ENCODE results near the gene CERS5. TPM values are rescaled to one million over a fixed set of nuclear protein-coding genes. Genes with fewer than 3 reads are reported as not detected.
A peak's percentile ranks its signal among the peaks of the same experiment; 100 is the strongest.

Gene CERS5
- total RNA-seq = 10 to 100 TPM; 55.0 to 56.3 TPM

GRCh38 chr12:50167049-50167828 is at the start of gene CERS5:
Gene CERS5 (minus strand): TSS chr12:50167369. CDS start chr12:50167297, 72 bp downstream.
- CTCF ChIA-PET = interaction anchor here (0.8 to 3.1 kb wide), 15 partner anchors 7 to 185 kb away, joined by 3 to 52 read pairs (median 4); partner anchors contain the start of genes COX14 and SMARCD1
- Mint-ChIP-seq H3K4me3 (peak within 1 kb of the TSS; percentile 87), H3K36me3 (peaks cover 13% of the 10 kb centered on the region), H3K4me1 (peaks cover 27% of the 10 kb centered on the region), H3K9me3 (ENCODE audit: low read depth) (no peaks in the 10 kb centered on the region), H3K27ac (peak within 1 kb of the TSS; percentile 97), H3K27me3 (no peaks in the 10 kb centered on the region)
- ATAC-seq (peak; percentile 99), DNase-seq (peak; percentile 99)

- Mint-ChIP-seq H3K27me3 (no peaks in the 10 kb centered on the region), H3K4me3 (no peak overlapping the region), H3K4me1 (peaks cover 65% of the 10 kb centered on the region), H3K27ac (peak overlapping the region; percentile 47), H3K9me3 (ENCODE audit: low read depth) (no peaks in the 10 kb centered on the region), H3K36me3 (peaks cover 24% of the 10 kb centered on the region)
- DNase-seq (no peak), ATAC-seq (no peak)
- CTCF ChIA-PET = no interaction called here
These were observed 47.9 kb upstream of the CERS5 start for GRCh38 chr12:50215033-50215432.

GRCh38 chr12:50214018-50214417 is 46.8 kb upstream of the CERS5 start:
- Mint-ChIP-seq H3K27me3 (no peaks in the 10 kb centered on the region), H3K4me3 (no peak overlapping the region), H3K9me3 (ENCODE audit: low read depth) (no peaks in the 10 kb centered on the region), H3K27ac (peak overlapping the region; percentile 26), H3K4me1 (peaks cover 59% of the 10 kb centered on the region), H3K36me3 (peaks cover 22% of the 10 kb centered on the region)
- CTCF ChIA-PET = interaction anchor here (1.2 to 4.6 kb wide), 2 partner anchors 102 to 269 kb away, joined by 3 to 14 read pairs; partner anchors contain the start of gene COX14
- DNase-seq = no peak
- no peak for ATAC-seq

- Mint-ChIP-seq H3K36me3 (peaks cover 23% of the 10 kb centered on the region), H3K4me3 (no peak overlapping the region), H3K27ac (peak overlapping the region; percentile 26), H3K27me3 (no peaks in the 10 kb centered on the region), H3K9me3 (ENCODE audit: low read depth) (no peaks in the 10 kb centered on the region), H3K4me1 (peaks cover 57% of the 10 kb centered on the region)
- no peak for ATAC-seq
- DNase-seq = no peak
- CTCF ChIA-PET = interaction anchor here (0.7 to 4.6 kb wide), 4 partner anchors 34 to 268 kb away, joined by 3 to 14 read pairs (median 4); partner anchors contain the start of gene COX14
These were observed 46.3 kb upstream of the CERS5 start for GRCh38 chr12:50213439-50213838.

- CTCF ChIA-PET = interaction anchor here (0.6 to 4.6 kb wide), 12 partner anchors 9 to 188 kb away, joined by 3 to 36 read pairs (median 3); partner anchors contain the start of genes COX14, LARP4 and SMARCD1
- Mint-ChIP-seq H3K36me3 (peaks cover 18% of the 10 kb centered on the region), H3K4me3 (no peak overlapping the region), H3K27me3 (no peaks in the 10 kb centered on the region), H3K4me1 (peaks cover 49% of the 10 kb centered on the region), H3K27ac (peak overlapping the region; percentile 85), H3K9me3 (ENCODE audit: low read depth) (no peaks in the 10 kb centered on the region)
- DNase-seq = no peak
- ATAC-seq = no peak
These were observed 44.9 kb upstream of the CERS5 start for GRCh38 chr12:50212071-50212467.

- CTCF ChIA-PET = interaction anchor here (0.7 to 4.6 kb wide), 14 partner anchors 10 to 189 kb away, joined by 3 to 36 read pairs (median 3); partner anchors contain the start of genes COX14, LARP4 and SMARCD1
- no peak overlapping the region for H3K4me3 Mint-ChIP-seq
- H3K27me3 Mint-ChIP-seq = no peaks in the 10 kb centered on the region
- ATAC-seq (no peak), DNase-seq (no peak)
- H3K36me3 Mint-ChIP-seq = peaks cover 18% of the 10 kb centered on the region
- H3K27ac Mint-ChIP-seq = peak overlapping the region; percentile 85
- peaks cover 47% of the 10 kb centered on the region for H3K4me1 Mint-ChIP-seq
- H3K9me3 Mint-ChIP-seq (ENCODE audit: low read depth) = no peaks in the 10 kb centered on the region
These were observed 44.4 kb upstream of the CERS5 start for GRCh38 chr12:50211392-50212070.

GRCh38 chr12:50207424-50207823 is 40.3 kb upstream of the CERS5 start:
- Mint-ChIP-seq H3K27me3 (no peaks in the 10 kb centered on the region), H3K27ac (no peak overlapping the region), H3K9me3 (ENCODE audit: low read depth) (no peaks in the 10 kb centered on the region), H3K36me3 (peaks cover 26% of the 10 kb centered on the region), H3K4me3 (no peak overlapping the region), H3K4me1 (peaks cover 21% of the 10 kb centered on the region)
- DNase-seq (no peak), ATAC-seq (no peak)
- CTCF ChIA-PET = interaction anchor here (0.7 to 1.3 kb wide), 3 partner anchors 11 to 75 kb away, joined by 3 to 5 read pairs (median 3); no protein-coding TSS in a partner anchor

GRCh38 chr12:50205648-50206047 is 38.5 kb upstream of the CERS5 start:
- ATAC-seq (no peak), DNase-seq (no peak)
- no peak overlapping the region for H3K4me3 Mint-ChIP-seq
- H3K27ac Mint-ChIP-seq = no peak overlapping the region
- H3K9me3 Mint-ChIP-seq (ENCODE audit: low read depth) = no peaks in the 10 kb centered on the region
- peaks cover 8% of the 10 kb centered on the region for H3K4me1 Mint-ChIP-seq
- CTCF ChIA-PET = interaction anchor here (0.7 to 1.4 kb wide), 4 partner anchors 10 to 93 kb away, joined by 3 to 4 read pairs (median 3); partner anchors contain the start of gene COX14
- H3K36me3 Mint-ChIP-seq = peaks cover 30% of the 10 kb centered on the region
- no peaks in the 10 kb centered on the region for H3K27me3 Mint-ChIP-seq

- ATAC-seq (no peak), DNase-seq (no peak)
- H3K4me1 Mint-ChIP-seq = peaks cover 3% of the 10 kb centered on the region
- no peaks in the 10 kb centered on the region for H3K27me3 Mint-ChIP-seq
- CTCF ChIA-PET = no interaction called here
- no peak overlapping the region for H3K4me3 Mint-ChIP-seq
- peaks cover 36% of the 10 kb centered on the region for H3K36me3 Mint-ChIP-seq
- no peak overlapping the region for H3K27ac Mint-ChIP-seq
- H3K9me3 Mint-ChIP-seq (ENCODE audit: low read depth) = no peaks in the 10 kb centered on the region
These were observed 36.5 kb upstream of the CERS5 start for GRCh38 chr12:50203691-50204090.

- Mint-ChIP-seq H3K4me1 (peaks cover 3% of the 10 kb centered on the region), H3K36me3 (peaks cover 42% of the 10 kb centered on the region), H3K27me3 (no peaks in the 10 kb centered on the region), H3K9me3 (ENCODE audit: low read depth) (no peaks in the 10 kb centered on the region), H3K27ac (no peak overlapping the region), H3K4me3 (no peak overlapping the region)
- no peak for DNase-seq
- CTCF ChIA-PET = no interaction called here
- ATAC-seq = no peak
These were observed 34.9 kb upstream of the CERS5 start for GRCh38 chr12:50201987-50202521.

- DNase-seq = no peak
- no peaks in the 10 kb centered on the region for H3K27me3 Mint-ChIP-seq
- no peak for ATAC-seq
- no peaks in the 10 kb centered on the region for H3K4me1 Mint-ChIP-seq
- no peak overlapping the region for H3K4me3 Mint-ChIP-seq
- H3K9me3 Mint-ChIP-seq (ENCODE audit: low read depth) = no peaks in the 10 kb centered on the region
- H3K27ac Mint-ChIP-seq = no peak overlapping the region
- H3K36me3 Mint-ChIP-seq = peaks cover 46% of the 10 kb centered on the region
- CTCF ChIA-PET = interaction anchor here (1.5 kb wide), 1 partner anchor 89 kb away, joined by 7 read pairs; the partner anchor contains the start of gene COX14
These were observed 33.5 kb upstream of the CERS5 start for GRCh38 chr12:50200552-50201273.

- DNase-seq = no peak
- CTCF ChIA-PET = interaction anchor here (0.6 to 0.8 kb wide), 2 partner anchors 23 to 41 kb away, joined by 3 read pairs; no protein-coding TSS in a partner anchor
These were observed 31.7 kb upstream of the CERS5 start for GRCh38 chr12:50198829-50199228.

More at GRCh38 chr12:50198829-50199228, 31.7 kb upstream of the CERS5 start:
- Mint-ChIP-seq H3K9me3 (ENCODE audit: low read depth) (no peaks in the 10 kb centered on the region), H3K4me1 (no peaks in the 10 kb centered on the region), H3K27ac (no peak overlapping the region), H3K36me3 (peaks cover 42% of the 10 kb centered on the region), H3K27me3 (no peaks in the 10 kb centered on the region), H3K4me3 (no peak overlapping the region)
- ATAC-seq = no peak
